ENCODE measurements around the gene DDIT4. TPM values are rescaled to one million over a fixed set of nuclear protein-coding genes. Genes with fewer than 3 reads are reported as not detected.

The DDIT4 gene
- total and polyA plus RNA-seq, 8 donors = 89.9 to 188 (median 162) TPM

GRCh38 chr10:72316748-72317435 lies 43.2 kb downstream of the DDIT4 start:
- WGBS, 5 donors = 57 to 79% (median 66%) methylated on average over 8 to 12 of the region's 12 CpGs
- no peak for TF ChIP-seq POLR2A (IDR thresholded peaks at IDR 0.05)
- TF ChIP-seq POLR2AphosphoS5 (IDR thresholded peaks at IDR 0.05) = peak in 1 of 3 donors; percentile 18
- peak; percentile 77 to 78 for DNase-seq
- Histone ChIP-seq H3K27me3 (no peaks in the 10 kb centered on the region), H3K4me1 (peaks cover 60 to 79% (median 70%) of the 10 kb centered on the region in 4 donors), H3K4me3 (no peak overlapping the region), H3K9me3 (no peaks in the 10 kb centered on the region), H3K36me3 (no peaks in the 10 kb centered on the region), H3K27ac (peak overlapping the region; percentile 75 to 95 (median 91))
- intact Hi-C loops (cut with DNase I; ENCODE audit: low total_unique reads) = no loop called here

- Histone ChIP-seq H3K27ac (peak overlapping the region; percentile 61 to 95 (median 91)), H3K27me3 (no peaks in the 10 kb centered on the region), H3K4me1 (peaks cover 73 to 97% (median 82%) of the 10 kb centered on the region in 4 donors), H3K4me3 (peak overlapping the region in 3 of 4 donors; percentile 46 to 50 (median 47)), H3K9me3 (no peaks in the 10 kb centered on the region), H3K36me3 (no peaks in the 10 kb centered on the region)
- peak in 1 of 2 donors; percentile 47 for DNase-seq
- WGBS, 5 donors = 62 to 76% (median 68%) methylated on average over 10 of the region's 10 CpGs
- TF ChIP-seq EP300 (IDR thresholded peaks at IDR 0.05) (no peak), POLR2AphosphoS5 (IDR thresholded peaks at IDR 0.05) (no peak), POLR2A (IDR thresholded peaks at IDR 0.05) (no peak), CTCF (IDR thresholded peaks at IDR 0.05) (no peak)
- intact Hi-C loops (cut with DNase I; ENCODE audit: low total_unique reads) = no loop called here
Measured at GRCh38 chr10:72318418-72319262, 44.9 kb downstream of the DDIT4 start.

GRCh38 chr10:72319416-72320254 lies 45.9 kb downstream of the DDIT4 start:
- peak; percentile 52 to 82 (median 78) for TF ChIP-seq POLR2AphosphoS5 (IDR thresholded peaks at IDR 0.05)
- no peak for TF ChIP-seq EP300 (IDR thresholded peaks at IDR 0.05)
- TF ChIP-seq CTCF (IDR thresholded peaks at IDR 0.05) = no peak
- Histone ChIP-seq H3K4me3 (peak overlapping the region; percentile 33 to 50 (median 46)), H3K4me1 (peaks cover 69 to 98% (median 87%) of the 10 kb centered on the region in 4 donors), H3K27me3 (no peaks in the 10 kb centered on the region), H3K27ac (peak overlapping the region; percentile 61 to 95 (median 91)), H3K9me3 (no peaks in the 10 kb centered on the region), H3K36me3 (no peaks in the 10 kb centered on the region)
- 2 to 5% (median 2%) methylated on average over 12 to 60 of the region's 60 CpGs for WGBS, 5 donors
- intact Hi-C loops (cut with DNase I; ENCODE audit: low total_unique reads) = no loop called here
- DNase-seq = peak; percentile 93 to 97

GRCh38 chr10:72320676-72321247 lies 47.0 kb downstream of the DDIT4 start:
- peak; percentile 62 to 84 for DNase-seq
- H3K27me3 ChIP-seq = no peaks in the 10 kb centered on the region
- H3K4me3 ChIP-seq = peak overlapping the region in 1 of 4 donors; percentile 3
- TF ChIP-seq CTCF (IDR thresholded peaks at IDR 0.05) = no peak
- peak; percentile 32 to 86 (median 65) for TF ChIP-seq POLR2AphosphoS5 (IDR thresholded peaks at IDR 0.05)
- intact Hi-C loops (cut with DNase I; ENCODE audit: low total_unique reads) = no loop called here
- H3K27ac ChIP-seq = peak overlapping the region; percentile 61 to 95 (median 91)
- 38 to 60% (median 41%) methylated on average over 5 to 12 of the region's 12 CpGs for WGBS, 5 donors
- H3K9me3 ChIP-seq = no peaks in the 10 kb centered on the region
- H3K4me1 ChIP-seq = peaks cover 70 to 98% (median 87%) of the 10 kb centered on the region in 4 donors
- no peaks in the 10 kb centered on the region for H3K36me3 ChIP-seq
